NCI-H1092 treated with DMSO at 0.1 percent for 48 hours (cell line): ENCODE data around the gene IFIT3.
"Not testable (repeated sequence)": the region's sequence is repeated elsewhere in the genome, so short reads cannot be mapped to it uniquely, and the experiment has no call there.

Experiments used
- DNase-seq: peaks from one replicate; lab custom pipeline; 2025; lab: John Stamatoyannopoulos, UW

Gene IFIT3

GRCh38 chr10:89304026-89304425 lies 23.8 kb upstream of the IFIT3 start:
- no peak for DNase-seq

GRCh38 chr10:89304446-89304845 lies 23.4 kb upstream of the IFIT3 start:
- DNase-seq = no peak

GRCh38 chr10:89304925-89305324 lies 22.9 kb upstream of the IFIT3 start:
- no peak for DNase-seq

GRCh38 chr10:89305766-89306433 lies 21.9 kb upstream of the IFIT3 start:
- no peak for DNase-seq

- DNase-seq = no peak
These were observed 21.1 kb upstream of the IFIT3 start for GRCh38 chr10:89306434-89307268.

- DNase-seq = no peak
These were observed 20.6 kb upstream of the IFIT3 start for GRCh38 chr10:89307269-89307577.

GRCh38 chr10:89308266-89308665 lies 19.5 kb upstream of the IFIT3 start:
- no peak for DNase-seq

- no peak for DNase-seq
These were observed 19.1 kb upstream of the IFIT3 start for GRCh38 chr10:89308736-89309135.

GRCh38 chr10:89309156-89310055 lies 18.4 kb upstream of the IFIT3 start:
- no peak for DNase-seq

GRCh38 chr10:89310056-89310893 lies 17.5 kb upstream of the IFIT3 start:
- no peak for DNase-seq

- no peak for DNase-seq
These were observed 14.8 kb upstream of the IFIT3 start for GRCh38 chr10:89312973-89313372.

GRCh38 chr10:89314676-89315075 lies 13.1 kb upstream of the IFIT3 start:
- DNase-seq = no peak

GRCh38 chr10:89318047-89318446 lies 9.8 kb upstream of the IFIT3 start:
- DNase-seq = not testable (repeated sequence)

GRCh38 chr10:89325081-89325480 lies 2.7 kb upstream of the IFIT3 start:
- not testable (repeated sequence) for DNase-seq

GRCh38 chr10:89325856-89326255 lies 1.9 kb upstream of the IFIT3 start:
- not testable (repeated sequence) for DNase-seq

- no peak for DNase-seq
These were observed 1.4 kb downstream of the IFIT3 start for GRCh38 chr10:89329151-89329550.

- DNase-seq = not testable (repeated sequence)
These were observed 2.2 kb downstream of the IFIT3 start for GRCh38 chr10:89330014-89330413.

- DNase-seq = no peak
These were observed 2.9 kb downstream of the IFIT3 start for GRCh38 chr10:89330537-89331212.

GRCh38 chr10:89331487-89332122 lies 3.8 kb downstream of the IFIT3 start:
- not testable (repeated sequence) for DNase-seq

- DNase-seq = no peak
These were observed 4.4 kb downstream of the IFIT3 start for GRCh38 chr10:89332123-89332633.
